ENCODE measurements around the gene CEP70. TPM values are rescaled to one million over a fixed set of nuclear protein-coding genes. Genes with fewer than 3 reads are reported as not detected.
"Not testable (repeated sequence)": the region's sequence is repeated elsewhere in the genome, so short reads cannot be mapped to it uniquely, and the experiment has no call there.

Gene CEP70
- total RNA-seq, 2 experiments from 2014 or later = 16.3 to 20.4 TPM

- no peak overlapping the region for H3K4me3 Mint-ChIP-seq
- intact Hi-C loops (cut with micrococcal nuclease) = no loop called here
- no peak overlapping the region for H3K27ac Mint-ChIP-seq
- H3K27me3 Mint-ChIP-seq (ENCODE audit: low read depth) = peaks cover 2% of the 10 kb centered on the region
- no peak for DNase-seq
- H3K36me3 Mint-ChIP-seq (ENCODE audit: low read depth) = no peaks in the 10 kb centered on the region
- no peaks in the 10 kb centered on the region for H3K9me3 Mint-ChIP-seq
- CTCF ChIA-PET = interaction anchor here (0.9 to 1.0 kb wide), 2 partner anchors 15 to 48 kb away, joined by 3 read pairs; no protein-coding TSS in a partner anchor
- H3K4me1 Mint-ChIP-seq (ENCODE audit: low read depth) = no peaks in the 10 kb centered on the region
These were observed 130.2 kb downstream of the CEP70 start for GRCh38 chr3:138463724-138464490.

DNA sequence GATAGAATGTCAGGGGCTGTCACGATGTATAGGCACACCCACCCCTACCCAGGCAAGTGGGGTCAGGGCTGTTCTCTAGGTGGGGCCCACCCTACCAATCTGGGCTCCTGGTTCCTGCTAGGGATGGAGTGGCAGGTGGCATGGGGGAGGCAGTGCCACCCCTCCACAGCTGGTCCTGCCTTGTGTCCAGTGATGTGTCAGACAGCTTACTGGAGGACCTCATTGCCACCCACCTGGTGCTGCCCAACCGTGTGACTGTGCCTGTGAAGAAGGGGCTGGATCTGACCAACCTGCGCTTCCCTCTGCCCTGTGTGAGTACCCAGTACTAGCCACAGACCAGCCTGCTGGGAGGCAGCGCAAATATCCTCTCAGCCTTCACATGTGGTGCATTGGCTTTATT is 132.2 kb downstream of the CEP70 start:
- H3K27ac Mint-ChIP-seq = no peak overlapping the region
- H3K4me3 Mint-ChIP-seq = no peak overlapping the region
- H3K27me3 Mint-ChIP-seq (ENCODE audit: low read depth) = no peaks in the 10 kb centered on the region
- CTCF ChIA-PET = no interaction called here
- intact Hi-C loops (cut with micrococcal nuclease) = no loop called here
- no peaks in the 10 kb centered on the region for H3K36me3 Mint-ChIP-seq (ENCODE audit: low read depth)
- no peaks in the 10 kb centered on the region for H3K4me1 Mint-ChIP-seq (ENCODE audit: low read depth)
- DNase-seq = no peak
- H3K9me3 Mint-ChIP-seq = no peaks in the 10 kb centered on the region

GRCh38 chr3:138461246-138461645 is 132.8 kb downstream of the CEP70 start:
- no peaks in the 10 kb centered on the region for H3K27me3 Mint-ChIP-seq (ENCODE audit: low read depth)
- intact Hi-C loops (cut with micrococcal nuclease) = no loop called here
- H3K9me3 Mint-ChIP-seq = no peaks in the 10 kb centered on the region
- H3K27ac Mint-ChIP-seq = no peak overlapping the region
- CTCF ChIA-PET = interaction anchor here (1.1 to 1.5 kb wide), 3 partner anchors 15 to 454 kb away, joined by 3 read pairs; no protein-coding TSS in a partner anchor
- no peaks in the 10 kb centered on the region for H3K36me3 Mint-ChIP-seq (ENCODE audit: low read depth)
- no peaks in the 10 kb centered on the region for H3K4me1 Mint-ChIP-seq (ENCODE audit: low read depth)
- no peak for DNase-seq
- H3K4me3 Mint-ChIP-seq = no peak overlapping the region

- no peak for DNase-seq
- no peaks in the 10 kb centered on the region for H3K36me3 Mint-ChIP-seq (ENCODE audit: low read depth)
- no peak overlapping the region for H3K27ac Mint-ChIP-seq
- H3K9me3 Mint-ChIP-seq = no peaks in the 10 kb centered on the region
- no peaks in the 10 kb centered on the region for H3K27me3 Mint-ChIP-seq (ENCODE audit: low read depth)
- peaks cover 4% of the 10 kb centered on the region for H3K4me1 Mint-ChIP-seq (ENCODE audit: low read depth)
- intact Hi-C loops (cut with micrococcal nuclease) = no loop called here
- H3K4me3 Mint-ChIP-seq = no peak overlapping the region
- CTCF ChIA-PET = interaction anchor here (1.1 to 1.5 kb wide), 3 partner anchors 16 to 455 kb away, joined by 3 read pairs; no protein-coding TSS in a partner anchor
These were observed 133.4 kb downstream of the CEP70 start for GRCh38 chr3:138460536-138461205.

DNA sequence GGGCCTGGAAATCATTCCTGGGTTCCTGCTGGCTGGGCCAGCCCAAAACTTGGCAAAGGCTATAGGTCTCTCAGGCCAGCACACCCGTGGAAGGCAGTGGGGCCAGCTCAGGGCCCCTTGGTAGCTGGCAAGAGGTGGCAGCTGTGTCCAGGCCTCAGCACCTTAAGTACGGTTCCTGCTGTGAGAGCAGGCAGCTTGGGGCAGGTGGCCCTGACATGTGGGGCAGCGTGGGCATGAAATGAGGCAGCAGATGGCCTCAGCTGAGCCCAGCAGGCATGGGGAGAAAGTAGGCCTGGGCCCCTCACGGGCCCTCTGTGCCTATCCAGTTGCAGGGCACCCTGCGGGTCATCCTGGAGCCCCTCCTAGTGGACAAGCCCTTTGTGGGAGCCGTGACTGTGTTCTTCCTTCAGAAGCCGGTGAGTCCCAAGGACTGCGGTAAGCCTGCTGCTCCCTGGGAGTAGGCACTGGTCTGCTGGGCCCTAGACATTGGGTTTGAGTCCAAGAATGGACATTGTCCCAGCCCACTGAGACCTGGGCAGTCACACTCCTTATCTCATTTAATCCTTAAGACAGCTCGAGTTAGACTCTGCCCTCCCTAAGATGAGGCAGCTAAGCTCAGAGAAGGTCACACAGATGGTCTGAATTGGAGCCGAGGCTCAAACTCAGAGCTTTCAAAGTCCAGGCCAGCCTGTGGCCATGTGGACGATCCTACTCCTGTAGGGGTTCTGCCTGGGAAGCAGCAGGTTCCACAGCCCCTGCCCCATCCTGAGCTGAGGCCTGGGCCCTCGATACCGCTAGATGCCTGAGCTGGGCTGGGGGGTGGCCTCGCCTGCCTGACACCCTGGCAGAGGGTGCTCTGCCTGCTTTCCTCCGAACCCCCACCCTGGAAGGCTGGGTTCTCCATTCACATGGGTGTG is 134.2 kb downstream of the CEP70 start:
- CTCF ChIA-PET = interaction anchor here (1.1 to 1.5 kb wide), 2 partner anchors 17 to 19 kb away, joined by 3 read pairs; no protein-coding TSS in a partner anchor
- Mint-ChIP-seq H3K27me3 (ENCODE audit: low read depth) (no peaks in the 10 kb centered on the region), H3K36me3 (ENCODE audit: low read depth) (no peaks in the 10 kb centered on the region), H3K27ac (no peak overlapping the region), H3K4me3 (no peak overlapping the region), H3K4me1 (ENCODE audit: low read depth) (peaks cover 5% of the 10 kb centered on the region), H3K9me3 (no peaks in the 10 kb centered on the region)
- no peak for DNase-seq
- intact Hi-C loops (cut with micrococcal nuclease) = no loop called here

DNA sequence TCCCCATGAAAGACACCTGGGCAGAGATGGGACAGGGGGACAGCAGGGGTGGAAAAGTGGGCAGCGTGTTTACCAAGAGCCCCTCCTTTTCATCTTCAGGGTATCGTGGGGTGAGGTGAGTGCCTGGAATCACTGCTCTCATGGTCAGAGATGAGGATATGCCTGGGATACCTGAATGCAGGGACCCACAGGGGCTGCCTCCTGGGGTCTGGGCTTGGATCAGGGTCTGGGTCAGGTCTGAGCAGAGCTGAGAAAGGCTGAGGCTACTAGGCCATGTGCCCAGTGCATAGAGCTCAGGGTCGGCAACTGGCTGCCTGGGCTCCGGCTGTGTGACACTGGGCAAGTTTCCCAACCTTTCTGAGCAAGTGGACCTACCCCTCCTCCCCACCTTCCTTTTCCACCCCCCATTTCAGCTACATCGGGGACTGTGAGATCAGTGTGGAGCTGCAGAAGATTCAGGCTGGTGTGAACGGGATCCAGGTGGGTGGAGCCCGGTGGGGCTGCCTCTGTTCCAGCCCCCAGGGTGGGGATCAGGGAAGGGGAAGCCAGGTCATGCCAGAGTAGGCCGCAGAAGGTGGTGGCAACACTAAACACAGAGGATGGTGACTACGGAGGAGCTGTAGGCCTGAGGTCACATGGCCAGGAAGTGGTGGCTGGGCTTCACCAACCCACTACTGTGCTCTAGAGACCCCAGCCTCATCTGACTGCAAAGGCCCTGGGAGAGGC is 135.1 kb downstream of the CEP70 start:
- DNase-seq = no peak
- Mint-ChIP-seq H3K4me3 (no peak overlapping the region), H3K4me1 (ENCODE audit: low read depth) (peaks cover 5% of the 10 kb centered on the region), H3K27ac (no peak overlapping the region), H3K27me3 (ENCODE audit: low read depth) (no peaks in the 10 kb centered on the region), H3K36me3 (ENCODE audit: low read depth) (no peaks in the 10 kb centered on the region), H3K9me3 (no peaks in the 10 kb centered on the region)
- intact Hi-C loops (cut with micrococcal nuclease) = no loop called here
- CTCF ChIA-PET = no interaction called here

DNA sequence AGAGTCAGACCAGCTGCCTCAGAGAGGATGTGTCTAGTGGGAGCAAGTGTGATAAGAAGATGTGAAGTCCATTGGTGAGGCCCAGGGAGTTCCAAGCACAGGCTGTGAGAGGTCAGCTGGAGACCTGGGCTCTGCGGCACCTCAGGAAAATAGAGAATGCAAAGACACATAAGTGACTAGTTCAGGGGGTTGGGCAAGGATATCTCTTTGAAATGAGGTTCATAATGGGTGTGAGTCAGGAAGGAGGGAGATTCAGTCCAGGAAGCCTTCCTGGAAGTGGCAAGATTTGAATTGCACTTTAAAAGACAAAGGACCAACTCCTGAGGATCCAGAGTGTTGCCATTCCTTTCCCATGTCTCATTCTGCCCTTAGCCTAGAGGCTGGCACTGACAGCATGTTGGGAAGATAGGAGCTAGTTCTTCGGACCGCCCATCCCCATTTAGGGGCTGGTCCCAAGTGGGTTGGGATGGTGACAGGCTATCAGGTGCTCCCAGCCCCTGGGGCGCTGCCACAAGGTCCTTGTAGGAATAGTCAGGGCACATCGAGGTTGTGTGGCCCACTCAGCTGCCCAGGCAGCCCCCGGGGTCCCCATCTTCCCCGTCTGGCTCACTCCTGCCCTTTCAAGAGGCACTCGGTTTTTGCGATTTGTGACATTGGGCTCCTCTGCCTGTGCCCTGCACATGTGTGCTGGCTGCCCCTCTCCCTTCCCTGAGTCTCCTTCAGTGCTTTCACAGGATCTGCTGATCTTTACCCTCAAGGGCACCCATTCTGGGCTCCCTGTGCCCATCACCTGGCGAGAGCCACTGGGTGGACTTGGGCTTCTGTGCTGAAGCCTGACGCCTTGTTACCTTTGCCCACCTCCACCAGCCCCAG is 136.0 kb downstream of the CEP70 start:
- no peak for DNase-seq
- CTCF ChIA-PET = no interaction called here
- Mint-ChIP-seq H3K27me3 (ENCODE audit: low read depth) (no peaks in the 10 kb centered on the region), H3K4me1 (ENCODE audit: low read depth) (peaks cover 5% of the 10 kb centered on the region), H3K36me3 (ENCODE audit: low read depth) (no peaks in the 10 kb centered on the region), H3K9me3 (no peaks in the 10 kb centered on the region), H3K4me3 (no peak overlapping the region), H3K27ac (no peak overlapping the region)
- intact Hi-C loops (cut with micrococcal nuclease) = no loop called here

DNA sequence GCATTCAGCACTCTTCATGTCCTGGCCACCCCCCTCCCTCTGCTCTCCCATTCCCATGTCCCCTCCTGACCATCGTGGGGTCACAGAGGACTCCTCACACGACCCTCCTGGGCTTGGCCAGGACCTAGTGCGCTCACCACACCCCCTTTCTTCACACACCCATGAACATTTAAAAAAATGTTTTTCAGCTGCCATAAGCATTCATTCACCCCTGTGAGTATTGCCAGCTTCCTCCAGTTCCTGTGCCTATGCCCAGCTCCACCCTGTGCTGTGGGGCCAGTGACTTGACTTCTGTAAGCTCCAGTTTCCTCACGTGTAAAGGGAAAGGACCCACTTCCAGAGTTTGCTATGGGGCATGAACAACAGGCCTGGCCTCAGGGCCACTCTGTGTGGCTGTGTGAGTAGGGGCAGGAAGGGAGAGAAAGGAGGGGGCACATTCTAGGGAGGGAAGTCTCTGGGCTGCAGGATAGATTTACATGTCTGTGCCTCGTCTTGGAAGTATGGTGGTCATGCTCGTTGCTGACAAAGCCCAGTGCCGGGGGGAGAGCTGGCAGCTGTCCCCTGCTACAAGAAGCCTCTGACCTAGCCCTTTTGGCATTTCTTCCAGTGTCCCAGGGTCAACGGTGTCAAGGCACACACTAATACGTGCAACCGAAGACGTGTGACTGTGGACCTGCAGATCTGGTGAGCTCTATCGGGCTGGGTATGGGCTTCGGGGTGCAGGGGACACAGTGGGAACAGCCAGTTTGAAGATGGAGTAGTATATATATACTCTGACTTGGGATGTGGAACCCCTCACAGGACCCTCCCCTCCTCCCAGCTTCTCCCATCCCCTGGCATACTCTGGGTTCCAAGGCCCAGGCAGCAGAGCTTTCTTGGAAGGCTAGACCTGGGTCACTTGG is 136.8 kb downstream of the CEP70 start:
- no peaks in the 10 kb centered on the region for H3K27me3 Mint-ChIP-seq (ENCODE audit: low read depth)
- H3K4me3 Mint-ChIP-seq = no peak overlapping the region
- H3K9me3 Mint-ChIP-seq = no peaks in the 10 kb centered on the region
- H3K36me3 Mint-ChIP-seq (ENCODE audit: low read depth) = no peaks in the 10 kb centered on the region
- DNase-seq = no peak
- CTCF ChIA-PET = no interaction called here
- intact Hi-C loops (cut with micrococcal nuclease) = no loop called here
- H3K27ac Mint-ChIP-seq = no peak overlapping the region
- peaks cover 5% of the 10 kb centered on the region for H3K4me1 Mint-ChIP-seq (ENCODE audit: low read depth)

DNA sequence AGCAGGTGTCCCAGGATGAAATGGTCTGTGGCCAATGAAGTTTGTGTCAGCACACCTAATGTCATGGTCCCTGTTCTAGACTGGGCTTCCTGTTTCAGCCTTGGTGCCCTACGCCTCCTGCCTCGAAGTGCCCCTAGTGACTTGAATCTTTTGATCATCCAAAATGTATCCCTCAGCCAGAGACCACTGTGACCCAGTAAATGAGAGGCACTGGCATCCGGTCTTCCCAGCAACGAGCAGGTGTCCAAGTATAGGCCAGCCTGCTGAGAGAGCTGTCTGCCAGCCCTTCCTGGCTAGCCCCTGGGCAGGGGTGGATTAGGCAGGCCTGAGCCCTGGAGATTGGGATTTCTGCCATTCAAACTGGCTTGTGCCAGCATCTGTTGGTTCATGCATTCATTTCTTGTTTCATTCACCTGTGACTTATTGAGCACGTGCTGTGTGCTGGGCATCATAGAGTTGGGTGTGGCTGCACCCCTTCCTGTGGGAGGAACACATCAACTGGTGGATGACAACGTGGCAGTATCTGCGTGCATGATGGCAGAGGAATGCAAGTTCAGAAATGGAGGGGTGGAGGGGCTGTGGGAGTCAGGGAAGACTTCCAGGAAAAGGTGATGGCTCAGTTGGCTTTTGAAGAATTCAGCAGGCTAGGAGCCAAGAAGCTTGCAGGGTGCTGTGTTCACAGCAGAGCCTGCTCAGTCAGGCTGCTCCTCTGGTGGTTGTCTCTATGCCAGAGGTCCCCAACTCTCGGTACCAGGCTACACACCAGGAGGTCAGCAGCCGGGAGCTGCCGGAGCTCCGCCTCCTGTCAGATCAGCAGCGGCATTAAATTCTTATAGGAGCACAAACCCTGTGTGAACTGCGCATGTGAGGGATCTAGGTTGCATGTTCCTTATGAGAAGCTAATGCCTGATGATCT is 138.0 kb downstream of the CEP70 start:
- no peak overlapping the region for H3K4me3 Mint-ChIP-seq
- DNase-seq = no peak
- H3K36me3 Mint-ChIP-seq (ENCODE audit: low read depth) = no peaks in the 10 kb centered on the region
- CTCF ChIA-PET = no interaction called here
- peaks cover 5% of the 10 kb centered on the region for H3K4me1 Mint-ChIP-seq (ENCODE audit: low read depth)
- H3K27ac Mint-ChIP-seq = no peak overlapping the region
- intact Hi-C loops (cut with micrococcal nuclease) = no loop called here
- no peaks in the 10 kb centered on the region for H3K27me3 Mint-ChIP-seq (ENCODE audit: low read depth)
- no peaks in the 10 kb centered on the region for H3K9me3 Mint-ChIP-seq

GRCh38 chr3:138453940-138454339 is 140.1 kb downstream of the CEP70 start:
- H3K9me3 Mint-ChIP-seq; H3K36me3 Mint-ChIP-seq (ENCODE audit: low read depth); H3K27me3 Mint-ChIP-seq (ENCODE audit: low read depth); intact Hi-C loops (cut with micrococcal nuclease); CTCF ChIA-PET; H3K27ac Mint-ChIP-seq; DNase-seq; H3K4me1 Mint-ChIP-seq (ENCODE audit: low read depth); H3K4me3 Mint-ChIP-seq: not testable (repeated sequence)
